CD4-positive, alpha-beta T cell treated with Interleukin-6 for 4 hours (primary cell): ENCODE measurements around the gene KCNK7.

ENCODE experiments used
- DNase-seq: peaks from one replicate; pipeline ENCODE4 v3.0.0-alpha.2; 2020; ENCODE audit warnings: mixed read lengths

The KCNK7 gene

DNA sequence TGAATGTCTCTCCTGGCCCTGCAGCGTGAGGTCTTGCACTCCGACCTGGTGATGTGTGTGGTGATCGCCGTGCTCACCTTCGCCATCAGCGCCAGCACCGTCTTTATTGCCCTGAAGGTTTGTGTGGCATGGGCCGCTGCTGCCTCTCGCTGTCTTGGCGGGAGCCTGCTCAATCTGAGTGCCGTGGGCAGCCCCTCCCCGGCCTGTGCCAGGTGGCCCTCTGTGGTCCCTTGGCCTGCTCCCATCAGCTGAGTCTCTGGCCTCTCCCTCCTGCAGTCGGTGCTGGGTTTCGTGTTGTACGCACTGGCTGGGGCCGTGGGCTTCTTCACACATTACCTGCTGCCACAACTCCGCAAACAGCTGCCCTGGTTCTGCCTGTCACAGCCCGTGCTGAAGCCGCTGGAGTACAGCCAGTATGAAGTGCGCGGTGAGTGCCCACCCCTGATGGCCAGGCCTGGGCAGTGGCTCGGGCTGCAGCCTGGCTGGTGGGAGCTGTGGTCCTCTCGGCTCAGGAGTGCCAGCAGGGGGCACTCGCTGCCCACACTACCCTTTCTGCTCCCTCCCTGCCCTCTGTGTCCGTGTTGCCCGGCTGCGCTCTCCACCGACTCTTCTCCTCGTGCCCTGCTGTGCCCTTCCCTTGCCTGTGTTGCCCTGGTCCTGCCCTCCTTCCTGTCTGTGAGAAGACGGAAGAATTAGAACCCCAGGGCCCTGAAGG lies 30.2 kb upstream of the KCNK7 start:
- peak; percentile 72 for DNase-seq

DNA sequence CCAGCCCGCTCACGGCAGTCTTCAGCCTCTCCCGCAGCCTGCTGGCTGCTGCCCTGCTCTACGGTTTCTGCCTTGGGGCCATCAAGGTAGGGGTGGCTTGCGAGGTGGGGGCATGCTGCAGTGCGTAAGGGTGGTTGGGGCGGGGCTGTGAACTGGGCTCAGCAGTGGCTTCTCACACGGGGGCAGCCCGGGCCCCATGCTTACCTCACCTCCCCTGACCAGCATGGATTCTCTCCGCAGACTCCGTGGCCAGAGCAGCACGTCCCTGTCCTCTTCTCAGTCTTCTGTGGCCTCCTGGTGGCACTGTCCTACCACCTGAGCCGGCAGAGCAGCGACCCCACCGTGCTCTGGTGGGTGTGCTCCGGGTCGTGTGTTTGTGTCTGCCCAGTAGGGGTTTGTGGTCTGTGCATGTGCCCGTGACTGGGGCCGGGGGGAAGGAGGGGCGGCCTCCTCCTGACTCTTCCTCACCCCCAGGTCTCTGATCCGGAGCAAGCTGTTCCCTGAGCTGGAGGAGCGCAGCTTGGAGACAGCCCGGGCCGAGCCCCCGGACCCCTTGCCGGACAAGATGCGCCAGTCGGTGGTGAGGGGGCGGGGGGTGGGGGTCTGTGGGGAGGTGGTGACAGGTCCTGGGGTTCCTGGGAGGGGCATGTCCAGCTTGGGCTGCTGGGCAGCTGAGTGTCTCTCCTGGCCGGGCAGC lies 29.5 kb upstream of the KCNK7 start:
- no peak for DNase-seq

DNA sequence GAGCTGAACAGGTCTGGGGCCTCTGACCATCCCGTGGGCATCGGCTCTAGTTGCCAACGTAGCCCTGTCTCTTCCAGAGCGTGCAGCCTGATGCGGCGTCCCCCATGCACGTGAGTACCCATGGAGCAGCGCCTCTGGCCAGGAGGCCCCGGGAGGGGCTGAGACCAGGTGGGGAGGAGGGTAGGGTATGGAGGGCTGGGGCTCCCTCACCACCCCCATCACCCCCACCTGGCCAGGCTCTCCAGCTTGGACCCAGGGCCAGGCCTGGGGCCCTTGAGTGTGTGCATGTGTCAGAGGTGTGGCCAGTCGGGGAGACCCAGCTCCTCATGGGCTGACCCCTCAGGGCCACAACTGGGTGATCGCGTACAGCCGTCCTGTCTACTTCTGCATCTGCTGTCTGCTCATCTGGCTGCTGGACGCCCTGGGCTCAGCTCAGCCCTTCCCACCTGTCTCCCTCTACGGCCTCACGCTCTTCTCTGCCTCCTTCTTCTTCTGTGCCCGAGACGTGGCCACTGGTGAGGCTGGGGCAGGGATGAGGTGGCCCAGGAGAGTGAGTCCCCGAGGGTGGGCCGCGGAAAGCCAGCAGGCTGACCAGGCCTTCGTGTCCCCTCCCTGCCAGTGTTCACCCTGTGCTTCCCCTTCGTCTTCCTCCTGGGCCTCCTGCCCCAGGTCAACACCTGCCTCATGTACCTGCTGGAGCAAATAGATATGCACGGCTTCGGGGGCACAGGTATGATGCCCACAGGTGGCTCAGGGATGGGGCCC lies 28.4 kb upstream of the KCNK7 start:
- no peak for DNase-seq

DNA sequence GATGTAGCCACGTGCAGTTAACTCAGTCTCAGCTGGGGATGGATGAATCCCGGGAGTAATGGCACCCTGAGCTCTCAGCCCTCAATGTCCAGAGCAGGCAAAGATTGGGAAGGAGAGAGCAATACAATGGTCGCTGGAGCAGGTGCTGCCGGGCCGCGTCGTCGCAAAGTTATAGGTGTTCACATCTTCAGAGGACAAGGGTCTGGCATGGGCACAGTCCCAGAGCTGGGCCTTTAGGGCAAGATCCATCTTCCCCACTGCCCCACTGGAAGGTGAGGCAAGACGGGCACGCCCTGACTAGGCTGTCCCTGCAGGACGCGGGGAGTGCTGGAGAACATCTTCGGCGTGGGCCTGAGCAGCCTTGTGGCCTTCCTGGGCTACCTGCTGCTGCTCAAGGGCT lies 27.6 kb upstream of the KCNK7 start:
- no peak for DNase-seq

DNA sequence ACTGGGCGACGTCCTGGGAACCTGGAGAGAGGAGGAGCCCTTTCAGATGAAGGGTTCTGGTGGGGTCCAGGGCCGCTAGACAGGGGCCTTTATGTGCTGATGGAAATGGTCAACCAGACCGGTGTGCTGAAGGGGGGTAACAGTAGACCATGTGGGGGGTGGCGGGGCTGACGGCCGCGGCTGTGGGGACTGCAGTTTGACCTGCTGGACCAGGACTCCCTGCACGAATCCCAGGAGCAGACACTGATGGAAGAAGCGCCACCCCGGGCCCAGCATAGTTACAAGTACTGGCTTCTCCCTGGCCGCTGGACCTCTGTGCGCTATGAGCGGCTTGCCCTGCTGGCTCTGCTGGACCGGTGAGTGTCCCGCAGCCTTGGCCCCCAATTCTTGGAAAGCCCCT lies 26.4 kb upstream of the KCNK7 start:
- no peak for DNase-seq

DNA sequence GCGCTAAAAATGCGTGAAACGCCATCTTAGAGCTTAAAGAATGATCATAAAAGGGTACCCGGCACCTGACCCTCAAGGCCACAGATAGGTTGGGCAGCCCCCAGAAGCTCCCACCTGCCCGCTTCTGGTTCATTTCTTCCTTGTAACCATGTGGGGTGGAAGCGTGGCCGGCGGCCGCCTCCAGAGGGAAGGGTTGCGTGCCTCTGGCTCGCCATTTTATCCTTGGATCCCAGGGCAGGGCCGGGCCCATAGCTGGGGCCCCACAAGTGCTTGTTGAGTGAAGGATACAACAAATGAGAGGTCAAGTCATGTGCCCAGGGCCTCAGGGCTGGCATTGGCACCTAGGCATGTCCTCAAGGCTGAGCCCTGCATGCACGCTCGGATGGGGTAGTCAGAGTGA lies 25.9 kb upstream of the KCNK7 start:
- DNase-seq, result no peak

DNA sequence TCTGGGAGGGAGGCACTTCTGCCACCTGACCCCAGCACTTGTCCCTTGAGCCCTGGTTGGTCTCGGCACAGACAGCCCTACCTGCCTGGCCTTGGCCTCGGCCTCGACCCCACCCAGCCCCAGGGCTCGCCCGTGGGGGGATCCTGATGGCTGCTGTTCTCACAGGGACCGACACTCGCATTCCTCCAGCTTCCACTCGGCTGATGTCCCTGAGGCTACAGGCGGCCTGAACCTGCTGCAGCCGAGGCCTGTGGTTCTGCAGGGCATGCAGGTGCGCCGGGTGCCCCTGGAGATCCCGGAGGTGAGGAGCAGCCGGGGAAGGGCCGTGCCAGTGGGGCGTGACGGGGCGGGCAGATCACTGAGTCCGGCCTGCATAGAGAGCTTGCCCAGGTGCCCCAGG lies 25.1 kb upstream of the KCNK7 start:
- DNase-seq, result no peak

DNA sequence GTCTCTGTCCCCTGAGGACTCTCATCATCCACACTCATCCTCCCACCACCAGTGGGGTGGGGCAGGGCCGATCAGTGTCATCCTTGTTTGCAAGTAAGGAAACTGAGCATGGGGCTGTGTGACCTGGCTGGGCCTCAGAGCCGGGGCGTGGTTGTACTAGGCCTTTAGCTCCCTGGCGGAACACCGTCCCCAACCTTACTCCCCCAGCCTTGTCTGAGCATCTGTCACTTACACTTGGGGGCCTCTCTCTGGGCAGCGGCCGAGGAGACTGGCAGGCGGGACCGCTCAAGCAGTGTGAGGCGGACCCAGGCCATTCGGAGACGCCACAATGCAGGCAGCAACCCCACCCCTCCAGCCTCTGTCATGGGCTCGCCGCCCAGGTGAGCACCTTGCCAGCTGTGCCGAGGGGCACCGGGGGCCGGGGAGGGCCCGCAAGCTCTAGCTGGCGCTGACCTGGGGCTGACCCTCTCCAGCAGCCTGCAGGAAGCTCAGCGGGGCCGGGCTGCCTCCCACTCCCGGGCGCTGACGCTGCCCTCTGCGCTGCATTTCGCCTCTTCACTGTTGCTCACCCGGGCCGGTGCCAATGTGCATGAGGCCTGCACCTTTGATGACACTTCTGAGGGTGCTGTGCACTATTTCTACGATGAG lies 23.8 kb upstream of the KCNK7 start:
- no peak for DNase-seq

DNA sequence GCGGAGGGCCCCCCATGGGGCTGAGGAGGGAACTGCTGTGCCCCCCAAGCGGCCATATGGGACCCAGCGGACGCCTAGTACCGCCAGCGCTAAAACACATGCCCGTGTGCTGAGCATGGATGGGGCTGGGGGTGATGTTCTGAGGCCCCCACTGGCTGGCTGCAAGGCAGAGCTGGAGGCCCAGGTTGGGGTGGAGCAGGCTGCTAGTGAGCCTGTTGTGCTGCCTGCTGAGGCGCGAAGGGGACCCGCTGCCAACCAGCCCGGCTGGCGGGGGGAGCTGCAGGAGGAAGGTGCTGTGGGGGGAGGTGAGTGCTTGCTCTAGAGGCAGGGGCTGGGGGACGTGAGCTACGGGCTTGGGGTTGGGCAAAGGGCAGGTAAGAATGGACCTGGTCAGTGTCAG lies 23.2 kb upstream of the KCNK7 start:
- DNase-seq, result no peak

DNA sequence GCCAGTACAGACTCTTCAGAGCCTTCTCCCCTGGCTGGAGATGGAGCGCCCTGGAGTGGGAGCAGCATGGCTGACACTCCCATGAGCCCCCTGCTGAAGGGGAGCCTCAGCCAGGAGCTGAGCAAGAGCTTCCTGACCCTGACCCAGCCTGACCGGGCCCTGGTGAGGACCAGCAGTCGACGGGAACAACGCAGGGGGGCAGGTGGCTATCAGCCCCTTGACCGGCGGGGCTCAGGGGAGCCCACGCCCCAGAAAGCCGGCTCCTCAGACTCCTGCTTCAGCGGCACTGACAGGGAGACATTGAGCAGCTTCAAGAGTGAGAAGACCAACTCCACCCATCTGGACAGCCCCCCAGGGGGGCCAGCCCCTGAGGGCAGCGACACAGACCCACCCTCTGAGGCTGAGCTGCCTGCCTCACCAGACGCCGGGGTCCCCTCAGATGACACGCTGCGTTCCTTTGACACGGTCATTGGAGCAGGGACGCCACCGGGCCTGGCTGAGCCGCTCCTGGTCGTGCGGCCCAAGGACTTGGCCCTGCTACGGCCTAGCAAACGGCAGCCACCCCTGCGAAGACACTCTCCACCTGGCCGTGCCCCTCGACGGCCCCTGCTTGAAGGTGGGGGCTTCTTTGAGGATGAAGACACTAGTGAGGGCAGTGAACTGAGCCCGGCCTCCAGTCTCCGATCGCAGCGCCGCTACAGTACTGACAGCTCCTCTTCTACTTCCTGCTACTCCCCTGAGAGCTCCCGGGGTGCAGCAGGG lies 22.6 kb upstream of the KCNK7 start:
- no peak for DNase-seq

DNA sequence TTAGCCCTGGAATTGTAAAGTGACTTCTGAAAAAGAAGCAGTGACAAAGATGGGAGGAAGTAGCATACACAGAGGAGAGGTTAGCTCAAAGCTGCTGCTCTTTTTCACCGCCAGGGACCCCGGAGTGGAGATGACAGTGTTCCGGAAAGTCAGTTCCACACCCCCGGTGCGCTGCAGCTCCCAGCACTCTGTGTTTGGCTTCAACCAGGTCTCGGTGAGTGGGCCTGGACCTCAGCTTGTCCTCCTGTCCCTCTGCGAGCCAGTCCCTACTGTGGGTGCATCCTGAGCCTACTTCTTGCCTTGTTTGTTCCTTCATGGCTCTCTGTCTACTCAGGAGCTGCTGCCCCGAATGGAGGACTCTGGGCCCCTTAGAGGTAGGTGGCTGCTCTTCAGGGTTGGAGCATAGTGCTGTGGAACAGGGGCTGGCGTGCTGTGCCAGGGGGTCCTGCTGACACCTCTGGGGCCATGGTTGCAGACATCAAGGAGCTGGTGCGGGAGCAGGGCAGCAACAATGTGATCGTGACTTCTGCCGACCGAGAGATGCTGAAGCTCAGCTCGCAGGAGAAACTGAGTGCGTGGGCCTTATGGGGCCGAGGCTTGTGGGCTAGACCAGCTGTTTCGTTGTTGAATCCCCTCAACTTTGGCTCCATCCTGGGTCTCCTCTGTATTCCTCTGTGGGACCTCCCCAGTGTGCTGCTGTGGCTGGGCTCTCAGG lies 21.7 kb upstream of the KCNK7 start:
- no peak for DNase-seq

DNA sequence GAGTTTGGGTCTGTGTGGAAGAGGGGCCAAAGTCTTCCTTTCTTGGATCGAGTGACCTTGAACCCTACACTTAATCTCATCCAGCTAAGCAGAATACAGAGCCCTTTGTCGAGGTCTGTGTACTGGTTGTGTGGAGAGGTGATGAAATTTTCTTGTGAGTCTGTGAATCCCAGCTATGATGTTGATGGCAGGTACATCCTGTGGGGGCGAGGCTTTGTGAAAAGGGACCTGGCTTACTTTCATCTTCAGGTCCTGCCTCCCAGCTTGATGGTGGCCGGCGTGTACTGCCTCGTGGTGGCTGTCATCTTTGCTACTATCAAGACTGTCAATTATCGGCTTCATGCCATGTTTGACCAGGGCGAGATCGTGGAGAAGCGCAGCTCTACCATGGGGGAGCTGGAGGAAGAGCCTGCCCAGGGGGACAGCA lies 21.0 kb upstream of the KCNK7 start:
- DNase-seq, result no peak

DNA sequence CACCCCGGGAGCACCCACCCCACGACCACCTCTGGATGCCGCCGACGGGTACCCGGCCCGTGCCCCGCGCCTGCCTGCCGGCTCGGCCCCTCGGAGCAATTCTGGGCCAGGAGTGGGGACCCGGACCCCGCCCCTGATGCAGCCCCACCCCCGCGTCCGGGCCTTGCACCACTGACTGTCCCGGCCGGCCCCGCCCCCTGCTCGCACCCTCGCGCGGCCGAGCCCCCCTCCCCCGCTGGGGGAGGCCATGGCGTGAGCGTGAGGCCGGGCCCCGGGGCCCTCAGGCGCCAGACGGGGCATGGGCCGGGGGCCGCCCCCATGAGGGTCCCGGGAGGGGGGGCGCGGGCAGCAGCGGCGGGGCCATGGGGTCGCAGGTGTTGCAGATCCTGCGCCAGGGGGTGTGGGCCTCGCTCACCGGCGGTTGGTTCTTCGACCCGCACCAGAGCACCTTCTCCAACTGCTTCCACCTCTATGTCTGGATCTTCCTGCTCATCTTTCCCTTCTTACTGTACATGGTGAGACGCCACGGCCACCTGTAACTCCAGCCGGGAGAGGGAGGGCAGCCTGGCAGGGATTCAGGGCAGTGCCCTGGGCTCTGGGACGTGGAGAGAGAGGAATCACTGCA lies 20.5 kb upstream of the KCNK7 start:
- DNase-seq, result peak; percentile 50

DNA sequence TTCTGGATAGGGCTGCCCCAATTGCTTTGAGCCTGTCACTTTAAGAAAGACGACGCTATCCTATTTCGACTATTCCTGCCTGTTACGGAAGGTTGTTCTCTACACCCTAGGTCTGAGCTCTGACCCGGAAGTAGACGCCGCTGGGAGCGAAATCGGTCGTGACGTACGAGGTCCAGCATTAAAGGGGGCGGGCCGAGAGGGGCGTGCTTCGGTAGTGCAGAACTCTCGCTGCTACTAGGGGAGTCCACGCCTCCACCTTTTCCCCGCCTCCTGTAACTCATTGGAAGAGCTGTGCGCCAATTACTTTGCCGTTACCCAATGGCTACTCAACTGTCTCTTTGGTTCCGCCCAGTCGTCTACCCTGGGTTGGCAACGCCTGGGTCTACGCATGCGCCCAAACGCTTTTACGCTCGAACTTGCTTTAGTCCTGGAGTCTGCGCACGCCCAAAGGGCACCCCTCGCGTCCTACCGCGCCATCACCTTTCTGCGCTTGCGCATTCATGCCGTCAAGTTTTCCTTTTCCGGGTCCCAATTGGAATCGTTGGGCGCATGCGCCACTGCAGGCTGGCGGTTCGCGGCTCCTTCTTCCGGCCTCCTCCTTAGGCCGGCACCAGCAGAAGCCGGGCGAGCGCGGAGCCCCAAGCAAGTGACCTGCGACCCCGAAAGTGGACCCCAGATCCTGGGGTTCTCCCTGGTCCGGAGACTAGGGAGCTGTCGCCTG lies 19.8 kb upstream of the KCNK7 start, which contains the start of gene PCNX3:
TSS of gene PCNX3 (plus strand) at position 548 of the 721 bp plus-strand sequence. CDS start 536 bp downstream, outside the sequence.
- peak; percentile 100 for DNase-seq

DNA sequence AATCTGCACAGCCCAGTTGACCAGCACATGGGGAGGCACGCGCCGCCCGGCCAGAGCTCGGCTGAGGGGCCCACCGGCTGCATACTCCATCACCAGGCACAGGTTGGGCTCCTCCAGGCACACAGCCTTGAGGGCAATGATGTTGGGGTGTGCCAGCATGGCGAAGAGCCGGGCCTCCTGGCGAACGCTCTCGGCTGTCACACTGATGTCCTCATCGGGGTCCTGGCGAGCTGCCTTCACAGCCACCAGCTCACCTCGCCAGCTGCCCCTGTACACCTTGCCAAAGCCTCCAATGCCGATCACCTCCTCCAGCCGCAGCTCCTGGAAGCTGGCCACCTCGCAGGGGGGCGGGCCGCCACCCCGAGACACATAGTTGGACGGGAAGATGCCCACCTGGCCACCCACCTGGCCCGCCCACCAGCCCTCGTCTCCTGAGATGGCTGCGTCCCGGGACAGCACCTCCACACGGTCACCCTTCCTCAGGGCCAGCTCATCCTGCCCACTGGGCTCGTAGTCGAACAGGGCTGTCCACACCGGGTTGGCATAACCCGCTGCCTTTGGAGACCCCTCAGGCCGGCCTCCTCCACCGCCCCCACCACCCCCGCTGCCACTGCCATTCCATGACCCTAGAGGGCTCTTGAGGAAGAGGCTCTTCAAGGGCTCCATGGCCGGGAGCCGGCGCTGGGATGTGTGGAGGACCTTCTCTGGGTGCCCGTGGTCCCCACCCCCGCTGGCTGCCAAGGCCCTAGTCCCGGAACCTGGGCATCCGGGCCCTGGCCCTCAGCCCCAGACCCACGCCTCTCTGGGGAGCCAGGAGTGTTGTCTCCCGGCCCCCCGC lies 17.7 kb upstream of the KCNK7 start:
- DNase-seq, result peak; percentile 17

DNA sequence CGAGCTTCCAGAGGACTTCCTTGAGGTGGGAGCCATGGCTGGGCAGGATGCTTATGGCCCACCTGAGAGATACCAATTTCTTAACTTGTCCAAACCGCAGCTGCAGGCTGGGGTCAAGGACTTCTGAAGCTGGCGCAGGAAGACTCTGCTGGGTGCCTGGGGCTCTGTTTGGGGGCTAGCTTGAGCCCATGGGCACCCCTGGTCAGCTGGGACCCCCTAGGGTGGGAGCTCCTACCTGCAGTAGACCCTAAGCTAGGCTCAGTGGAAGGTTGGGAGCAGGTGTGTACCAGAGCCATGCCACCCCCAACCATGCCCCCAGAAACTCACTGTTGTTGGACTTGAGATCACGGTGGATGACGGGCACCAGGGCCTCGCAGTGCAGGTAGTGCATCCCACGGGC lies 17.1 kb upstream of the KCNK7 start:
- no peak for DNase-seq

DNA sequence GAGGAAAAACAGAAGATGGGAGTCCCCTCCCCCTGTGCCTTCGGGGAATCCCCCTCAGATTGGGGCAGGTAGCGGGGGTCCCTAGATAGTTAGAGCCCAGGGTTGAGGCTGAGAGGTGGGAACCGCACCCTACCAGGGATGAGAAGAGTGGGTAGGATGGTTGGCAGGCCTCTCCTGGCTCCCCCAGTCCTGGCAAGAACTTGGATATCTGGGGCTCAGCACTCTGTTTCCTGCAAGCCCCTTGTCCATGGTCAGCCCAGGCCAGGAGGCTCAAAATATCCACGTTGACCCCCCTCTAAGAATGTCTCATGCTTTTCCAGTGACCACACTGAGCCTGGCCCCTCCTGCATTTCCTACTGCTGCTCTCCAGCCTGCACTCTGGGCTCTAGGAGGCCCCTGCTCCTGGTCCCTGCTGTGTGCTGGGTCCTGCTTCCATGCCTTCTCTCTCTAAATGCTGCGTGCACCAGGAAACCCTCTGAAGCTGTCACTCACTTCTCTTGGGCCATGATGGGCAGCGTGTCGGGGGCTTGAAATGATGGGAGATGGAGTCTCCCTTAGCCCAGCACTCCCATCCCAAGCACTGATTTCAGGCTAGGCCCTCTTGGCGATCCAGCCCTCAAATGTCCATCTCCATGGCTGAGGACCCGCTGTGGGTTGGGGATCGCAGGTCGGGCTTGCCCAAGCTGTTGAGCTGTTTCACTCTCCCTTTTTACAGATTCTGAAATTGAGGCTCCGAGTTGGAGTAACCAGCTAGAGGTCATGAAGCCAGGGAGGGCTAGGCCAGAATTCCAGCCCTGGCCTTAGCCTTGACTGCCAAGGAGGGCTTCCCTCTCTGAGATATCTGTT lies 16.4 kb upstream of the KCNK7 start:
- DNase-seq, result no peak

DNA sequence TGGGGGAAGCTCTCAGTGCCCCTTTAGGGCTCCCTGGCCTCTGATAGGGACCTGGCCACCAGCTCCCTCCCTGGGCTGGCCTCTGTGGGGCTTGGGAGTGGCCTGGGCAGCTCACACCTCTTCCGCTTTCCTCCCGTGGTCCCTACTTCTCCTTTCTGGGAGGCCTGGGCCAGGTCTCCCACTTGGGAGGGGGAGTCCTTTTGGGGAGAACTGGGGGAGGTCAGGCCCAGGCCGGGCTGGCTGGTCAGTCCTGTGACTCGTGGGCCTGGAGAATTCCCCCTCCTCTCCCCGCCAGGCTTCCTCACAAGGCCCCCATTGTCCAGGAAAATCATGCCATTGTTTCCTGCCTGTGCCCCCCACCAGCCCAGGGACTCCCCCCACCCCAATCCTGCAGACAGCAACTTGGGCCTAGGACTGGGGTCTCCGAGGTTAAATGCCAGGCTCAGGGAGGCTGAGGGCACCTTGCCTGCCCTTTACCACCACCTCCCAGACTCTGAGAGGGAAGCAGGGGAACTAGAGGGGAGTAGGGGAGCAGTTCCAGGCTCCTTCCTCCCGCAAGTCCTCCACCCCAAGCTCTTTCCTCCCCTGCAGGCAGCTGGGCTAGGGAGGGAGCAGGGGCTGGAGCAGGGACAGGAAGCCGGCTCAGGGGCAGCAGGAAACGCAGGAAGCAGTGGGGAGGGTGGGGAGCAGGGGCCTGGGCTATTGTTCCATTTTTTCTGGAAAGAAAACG lies 15.6 kb upstream of the KCNK7 start:
- DNase-seq, result no peak
